22Rv1 (cell line): ENCODE results near the gene CDC25C.

Experiments used
- CTCF ChIP-seq: fragments of 450-650 bp; IDR thresholded peaks from 2 replicates; pipeline ENCODE4 v1.5.1; 2017; ENCODE audit warnings: mild to moderate bottlenecking
- ZFX ChIP-seq: fragments of 450-650 bp; IDR thresholded peaks from 2 replicates; pipeline ENCODE4 v1.6.1; 2017; ENCODE audit warnings: antibody characterized with exemption, borderline replicate concordance

GRCh38 chr5:138330813-138331448 is 673 bp downstream of the CDC25C start:
- no peak for TF ChIP-seq CTCF
- TF ChIP-seq ZFX = no peak
